ENCODE measurements around the gene ITPRID2. TPM values are rescaled to one million over a fixed set of nuclear protein-coding genes. Genes with fewer than 3 reads are reported as not detected.

The ITPRID2 gene
- total and polyA plus RNA-seq, 3 donors from 2014 or later: 93.3 to 190 (median 179) TPM

GRCh38 chr2:181851726-181852125 is 39.8 kb upstream of the ITPRID2 start:
- intact Hi-C loops (cut with DNase I; ENCODE audit: low total_unique reads): no loop called here
- TF ChIP-seq CTCF (IDR thresholded peaks at IDR 0.05) (no peak), POLR2A (IDR thresholded peaks at IDR 0.05) (no peak)
- DNase-seq: no peak
- no peaks in the 10 kb centered on the region for H3K27me3 ChIP-seq
- peaks cover 15% of the 10 kb centered on the region for H3K4me1 ChIP-seq
- no peak overlapping the region for H3K4me3 ChIP-seq
- H3K9me3 ChIP-seq: no peaks in the 10 kb centered on the region
- H3K36me3 ChIP-seq (ENCODE audit: low read depth, missing control alignments): no peaks in the 10 kb centered on the region
- no peak overlapping the region for H3K27ac ChIP-seq

GRCh38 chr2:181853696-181854095 is 37.8 kb upstream of the ITPRID2 start:
- no peaks in the 10 kb centered on the region for H3K9me3 ChIP-seq
- no peaks in the 10 kb centered on the region for H3K36me3 ChIP-seq (ENCODE audit: low read depth, missing control alignments)
- peaks cover 11% of the 10 kb centered on the region for H3K4me1 ChIP-seq
- TF ChIP-seq POLR2A (IDR thresholded peaks at IDR 0.05) (no peak), CTCF (IDR thresholded peaks at IDR 0.05) (no peak)
- no peaks in the 10 kb centered on the region for H3K27me3 ChIP-seq
- no peak for DNase-seq
- intact Hi-C loops (cut with DNase I; ENCODE audit: low total_unique reads): no loop called here
- H3K27ac ChIP-seq: no peak overlapping the region
- H3K4me3 ChIP-seq: no peak overlapping the region

GRCh38 chr2:181857483-181857882 is 34.0 kb upstream of the ITPRID2 start:
- Histone ChIP-seq H3K9me3 (no peaks in the 10 kb centered on the region), H3K4me3 (no peak overlapping the region), H3K27me3 (no peaks in the 10 kb centered on the region), H3K36me3 (ENCODE audit: low read depth, missing control alignments) (no peaks in the 10 kb centered on the region), H3K27ac (no peak overlapping the region), H3K4me1 (no peaks in the 10 kb centered on the region)
- WGBS, 2 donors: 73 to 81% methylated on average over 1 of the region's 1 CpG
- no peak for TF ChIP-seq POLR2A (IDR thresholded peaks at IDR 0.05)
- TF ChIP-seq CTCF (IDR thresholded peaks at IDR 0.05): no peak
- intact Hi-C loops (cut with DNase I; ENCODE audit: low total_unique reads): no loop called here
- no peak for DNase-seq

- Histone ChIP-seq H3K36me3 (ENCODE audit: low read depth, missing control alignments) (no peaks in the 10 kb centered on the region), H3K9me3 (no peaks in the 10 kb centered on the region), H3K4me1 (no peaks in the 10 kb centered on the region), H3K27me3 (no peaks in the 10 kb centered on the region), H3K4me3 (no peak overlapping the region), H3K27ac (no peak overlapping the region)
- TF ChIP-seq POLR2A (IDR thresholded peaks at IDR 0.05): no peak
- no peak for TF ChIP-seq CTCF (IDR thresholded peaks at IDR 0.05)
- intact Hi-C loops (cut with DNase I; ENCODE audit: low total_unique reads): no loop called here
- DNase-seq: no peak
- 84 to 89% methylated on average over 2 of the region's 2 CpGs for WGBS, 2 donors
These were observed 32.9 kb upstream of the ITPRID2 start for GRCh38 chr2:181858600-181858999.

- no peaks in the 10 kb centered on the region for H3K27me3 ChIP-seq
- WGBS, 2 donors: 71 to 72% methylated on average over 1 of the region's 1 CpG
- no peak for DNase-seq
These were observed 32.4 kb upstream of the ITPRID2 start for GRCh38 chr2:181859123-181859522.

More at GRCh38 chr2:181859123-181859522, 32.4 kb upstream of the ITPRID2 start:
- H3K36me3 ChIP-seq (ENCODE audit: low read depth, missing control alignments): no peaks in the 10 kb centered on the region
- no peaks in the 10 kb centered on the region for H3K4me1 ChIP-seq
- intact Hi-C loops (cut with DNase I; ENCODE audit: low total_unique reads): no loop called here
- H3K4me3 ChIP-seq: no peak overlapping the region
- H3K9me3 ChIP-seq: no peaks in the 10 kb centered on the region
- no peak overlapping the region for H3K27ac ChIP-seq
- TF ChIP-seq POLR2A (IDR thresholded peaks at IDR 0.05) (no peak), CTCF (IDR thresholded peaks at IDR 0.05) (no peak)

All from testis (tissue), 3 donors.